ENCODE results near the gene MAN1C1.
A peak's percentile ranks its signal among the peaks of the same experiment; 100 is the strongest.
"Not testable (repeated sequence)": the region's sequence is repeated elsewhere in the genome, so short reads cannot be mapped to it uniquely, and the experiment has no call there.

MAN1C1 gene

DNA sequence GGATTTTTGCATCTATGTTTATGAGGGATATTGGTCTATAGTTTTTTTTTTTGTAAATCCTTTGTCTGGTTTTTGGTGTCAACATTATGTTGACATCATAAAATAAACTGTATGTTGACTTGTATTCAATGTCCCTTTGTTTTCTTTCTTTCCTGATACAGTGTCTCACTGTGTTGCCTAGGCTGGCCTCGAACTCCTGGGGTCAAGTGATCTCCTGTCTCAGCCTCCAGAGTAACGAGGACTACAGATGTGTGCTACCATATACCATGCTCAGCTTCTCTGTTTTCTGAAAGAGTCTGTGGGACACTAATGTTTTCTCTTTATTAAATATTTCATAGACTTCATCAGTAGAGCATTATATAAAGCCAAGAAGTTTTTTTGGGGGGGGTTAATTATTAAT, 18.3 kb downstream of the MAN1C1 start:
- no peak for DNase-seq (ENCODE audit: low read depth)

DNA sequence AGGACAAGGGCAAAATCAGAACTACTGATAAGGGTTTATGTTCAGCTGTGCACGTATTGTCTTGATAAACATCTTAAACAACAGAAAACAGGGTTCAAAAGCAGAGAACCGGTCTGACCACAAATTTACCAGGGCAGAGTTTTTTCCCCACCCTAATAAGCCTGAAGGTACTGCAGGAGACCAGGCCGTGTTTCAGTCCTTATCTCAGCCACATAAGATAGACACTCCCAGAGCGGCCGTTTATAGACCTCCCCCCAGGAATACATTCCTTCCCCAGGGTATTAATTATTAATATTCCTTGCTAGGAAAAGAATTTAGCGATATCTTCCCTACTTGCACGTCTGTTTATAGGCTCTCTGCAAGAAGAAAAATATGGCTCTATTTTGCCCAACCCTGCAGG, 19.6 kb downstream of the MAN1C1 start:
- DNase-seq (ENCODE audit: low read depth): not testable (repeated sequence)

DNA sequence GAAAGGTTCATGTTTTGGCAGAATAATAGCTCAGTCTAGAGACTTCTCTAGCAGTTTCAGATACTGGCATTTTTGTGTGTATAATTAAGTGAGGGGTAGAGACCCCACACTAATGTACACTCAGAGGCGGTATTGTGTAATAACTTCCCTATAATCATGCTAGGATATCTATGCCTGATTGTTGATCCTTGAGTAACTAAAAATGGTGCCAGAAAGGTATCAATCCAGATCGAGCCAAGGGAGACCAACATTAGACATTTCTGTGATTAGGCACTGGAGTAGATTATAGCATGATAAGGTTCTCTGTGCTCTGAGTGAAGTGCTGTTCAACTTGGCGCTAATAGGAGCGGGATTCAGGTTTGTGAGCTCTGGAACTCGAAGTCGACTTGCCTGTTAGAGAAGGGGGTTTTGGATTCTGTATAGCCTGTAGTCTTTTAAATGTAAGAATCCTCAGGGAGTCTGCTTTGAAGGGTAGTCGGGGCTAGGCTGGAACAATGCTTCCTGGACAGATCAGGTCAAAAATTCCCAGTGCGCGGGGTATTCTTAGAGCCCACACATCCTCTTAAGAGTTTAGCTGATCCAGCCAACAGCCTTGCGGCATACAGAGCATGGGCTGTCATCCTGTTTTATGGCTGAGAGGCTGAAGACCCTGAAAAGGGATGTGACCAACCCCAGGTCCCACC, 24.2 kb downstream of the MAN1C1 start:
- DNase-seq (ENCODE audit: low read depth): no peak

DNA sequence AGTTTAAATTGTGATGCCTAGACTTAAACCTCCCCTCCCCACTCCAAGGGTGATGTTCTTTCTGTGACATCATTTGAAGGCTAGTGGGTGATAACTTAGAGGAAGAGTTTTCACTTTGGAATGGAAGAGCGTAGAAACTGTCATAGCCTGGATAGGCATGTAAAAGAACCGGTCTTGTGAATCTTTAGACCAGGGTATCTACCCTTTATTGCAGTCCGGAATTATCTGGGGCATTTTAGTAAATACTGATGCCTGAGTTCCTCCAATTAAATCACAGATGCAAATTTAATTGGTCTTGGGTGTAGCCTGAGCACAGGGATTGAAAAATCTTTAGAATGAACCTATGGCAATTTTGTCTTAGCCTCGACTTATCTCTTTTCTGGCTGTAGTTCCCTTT, 24.7 kb downstream of the MAN1C1 start:
- DNase-seq (ENCODE audit: low read depth): no peak

DNA sequence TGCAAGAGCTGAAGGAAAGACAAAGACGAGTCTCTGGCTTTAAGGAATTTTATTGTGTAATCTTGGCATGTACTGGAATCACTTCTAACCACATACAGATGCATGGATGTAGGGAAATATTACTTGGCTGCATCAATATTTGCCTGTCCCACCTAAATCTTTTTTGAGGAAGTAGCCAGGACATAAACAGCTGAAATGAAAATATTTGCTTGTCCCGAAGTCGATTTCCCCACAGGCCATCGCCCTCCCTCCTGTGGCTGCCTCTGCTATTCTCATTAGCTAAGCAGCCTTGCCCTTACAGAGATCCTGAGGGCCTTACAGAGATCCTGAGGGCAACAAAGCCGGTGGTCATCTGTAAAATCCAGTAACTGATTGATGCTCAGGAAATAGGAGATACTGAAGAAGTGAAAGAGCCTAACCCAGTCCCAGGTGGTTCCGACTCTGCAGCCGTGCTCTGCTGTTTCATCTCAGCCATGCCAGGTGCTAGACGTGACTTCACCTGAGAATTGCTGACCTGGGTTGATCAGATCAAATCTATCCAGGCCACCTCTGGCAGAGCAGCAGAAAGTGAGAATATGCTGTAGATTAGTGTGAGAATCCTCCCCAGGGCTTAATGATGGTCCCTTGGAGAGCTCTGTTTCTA, 25.5 kb downstream of the MAN1C1 start:
- DNase-seq (ENCODE audit: low read depth): peak; percentile 89

DNA sequence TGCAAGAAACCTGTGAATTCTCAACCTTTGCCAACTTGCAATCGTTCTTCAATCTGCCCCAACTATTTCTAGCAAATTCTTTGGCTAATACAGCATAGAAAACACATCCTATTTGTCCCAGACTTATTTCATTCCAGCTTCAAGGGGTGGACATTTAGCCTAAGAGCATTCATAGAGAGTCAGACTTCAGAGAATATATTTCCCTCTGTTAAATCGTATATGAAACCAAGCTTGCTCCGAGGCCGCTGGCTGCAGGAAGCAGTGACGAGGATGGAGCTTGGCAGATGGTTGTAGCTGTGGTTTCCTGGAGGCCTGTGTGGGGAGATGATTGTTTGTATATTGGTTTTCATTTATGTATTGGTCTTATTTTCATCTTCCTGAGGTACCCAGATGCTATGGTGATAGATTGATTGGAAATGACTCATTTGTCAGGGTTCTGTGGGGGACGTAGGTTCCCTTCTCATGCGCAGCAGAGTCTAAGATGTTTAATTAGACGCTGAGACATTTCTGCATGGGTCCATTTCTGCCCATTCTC, 26.1 kb downstream of the MAN1C1 start:
- peak; percentile 63 for DNase-seq (ENCODE audit: low read depth)

DNA sequence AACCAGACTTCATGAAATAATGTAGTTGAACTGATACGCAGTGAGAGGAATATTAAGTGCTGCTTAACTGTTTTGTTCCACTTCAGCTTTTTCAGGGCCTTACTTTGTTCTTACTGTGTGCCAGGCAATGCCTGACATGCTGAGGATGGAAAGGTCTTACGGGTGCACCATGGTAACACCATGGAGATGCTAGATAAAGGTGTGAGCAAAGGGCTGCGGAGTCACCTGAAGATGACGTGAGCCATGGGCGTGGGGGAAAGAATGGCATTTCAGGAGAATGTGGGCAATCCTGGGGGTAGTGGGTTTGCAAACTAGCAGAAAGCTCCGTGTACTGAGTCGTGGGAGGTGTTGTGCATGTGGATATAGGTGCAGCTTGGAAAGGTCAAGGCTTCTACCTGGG, 27.3 kb downstream of the MAN1C1 start:
- DNase-seq (ENCODE audit: low read depth): no peak

DNA sequence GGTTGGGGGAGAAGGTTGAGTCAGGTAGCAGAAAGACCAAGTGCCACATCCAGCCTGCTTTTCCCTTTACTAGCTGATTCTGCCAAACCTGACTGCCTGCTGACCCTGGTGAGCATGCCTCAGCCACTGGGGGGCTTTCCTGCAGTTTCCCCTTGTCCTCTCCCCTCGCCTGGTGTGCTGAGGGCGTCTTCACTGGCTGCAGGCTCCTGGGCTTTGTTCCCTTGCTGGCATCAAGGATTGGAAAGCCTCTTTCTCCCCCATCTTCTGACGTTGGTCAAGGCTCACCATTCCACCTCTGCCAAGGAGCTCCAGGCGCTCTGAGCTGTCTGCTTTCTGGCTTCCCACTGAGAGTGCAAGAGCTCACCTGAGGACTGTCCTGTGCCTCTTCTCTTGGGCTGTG, 28.4 kb downstream of the MAN1C1 start:
- no peak for DNase-seq (ENCODE audit: low read depth)

DNA sequence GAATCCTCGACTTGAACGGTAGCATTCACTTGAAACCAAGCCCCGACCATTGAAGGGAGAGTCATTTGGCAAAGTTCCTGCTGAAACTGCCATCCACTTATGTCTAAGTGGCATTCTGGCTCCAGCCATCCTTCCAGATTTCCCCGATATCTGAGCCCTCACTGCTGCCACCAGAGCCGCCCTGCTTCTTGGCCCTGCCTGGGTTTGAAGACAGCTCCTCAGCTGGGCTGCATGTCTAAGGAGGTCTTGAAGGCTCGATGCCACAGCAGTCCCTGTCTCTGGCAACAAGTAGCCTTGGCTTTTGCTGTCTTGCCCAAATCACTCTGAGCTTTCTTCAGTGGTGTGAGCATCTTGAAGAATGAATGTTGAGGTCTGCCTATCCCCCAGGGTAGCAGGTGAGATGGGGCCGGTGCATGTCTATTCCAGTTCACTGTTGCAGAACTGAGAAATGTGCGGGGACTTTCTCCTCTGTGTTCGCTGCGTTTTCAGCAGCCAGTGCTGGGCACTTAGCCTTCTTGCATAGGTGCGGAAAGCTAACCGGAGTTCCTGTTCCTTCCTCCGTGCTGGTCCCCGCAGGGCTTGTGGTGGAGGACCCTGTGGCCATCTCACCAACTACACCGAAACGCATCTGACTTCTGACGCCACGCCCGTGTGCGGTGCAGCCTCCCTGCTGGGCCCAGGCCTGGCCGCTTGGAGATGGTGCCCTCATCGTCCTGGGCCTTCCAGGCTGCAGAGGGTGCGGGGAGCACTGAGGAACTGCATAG, 29.2 kb downstream of the MAN1C1 start:
- DNase-seq (ENCODE audit: low read depth): no peak

DNA sequence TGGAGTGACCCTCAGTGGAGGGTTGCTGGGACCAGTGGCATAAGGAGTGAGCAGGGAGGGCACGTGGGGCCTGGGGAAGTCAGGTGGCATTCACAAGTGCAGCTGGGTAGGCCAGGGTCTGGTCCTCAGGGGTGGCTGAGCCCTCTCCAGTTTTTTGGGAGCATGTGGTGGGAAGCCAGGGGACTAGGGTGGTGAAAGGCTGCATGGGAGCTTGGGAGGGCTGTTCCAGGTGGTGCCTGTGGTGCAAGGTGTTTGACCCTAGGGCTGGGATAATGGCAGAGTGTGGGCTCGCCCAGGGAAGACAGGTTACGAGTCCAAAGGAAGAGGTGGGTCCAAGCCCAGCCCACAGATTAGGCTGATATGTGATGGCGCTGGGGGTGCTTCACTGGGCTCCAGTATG, 30.5 kb downstream of the MAN1C1 start:
- no peak for DNase-seq (ENCODE audit: low read depth)

DNA sequence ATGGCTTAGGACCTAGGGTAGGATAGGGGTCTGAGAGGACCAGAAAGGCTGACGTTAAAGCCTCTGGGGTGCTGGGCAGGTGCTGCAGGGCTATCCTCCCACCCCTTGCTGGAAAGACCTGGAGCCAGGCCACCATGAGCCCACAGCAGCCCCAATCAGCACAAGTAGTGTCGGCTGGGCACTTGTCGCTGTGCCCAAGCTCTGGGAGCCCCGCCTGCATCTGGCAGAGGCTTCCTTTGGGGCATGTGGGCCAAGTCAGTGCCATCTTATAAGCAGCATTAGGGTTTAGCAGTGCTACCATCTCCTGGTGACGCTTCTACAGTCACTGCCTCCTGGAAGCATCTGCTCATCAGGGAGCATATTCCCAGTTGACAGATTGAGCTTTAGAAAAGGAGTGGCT, 31.3 kb downstream of the MAN1C1 start:
- no peak for DNase-seq (ENCODE audit: low read depth)

DNA sequence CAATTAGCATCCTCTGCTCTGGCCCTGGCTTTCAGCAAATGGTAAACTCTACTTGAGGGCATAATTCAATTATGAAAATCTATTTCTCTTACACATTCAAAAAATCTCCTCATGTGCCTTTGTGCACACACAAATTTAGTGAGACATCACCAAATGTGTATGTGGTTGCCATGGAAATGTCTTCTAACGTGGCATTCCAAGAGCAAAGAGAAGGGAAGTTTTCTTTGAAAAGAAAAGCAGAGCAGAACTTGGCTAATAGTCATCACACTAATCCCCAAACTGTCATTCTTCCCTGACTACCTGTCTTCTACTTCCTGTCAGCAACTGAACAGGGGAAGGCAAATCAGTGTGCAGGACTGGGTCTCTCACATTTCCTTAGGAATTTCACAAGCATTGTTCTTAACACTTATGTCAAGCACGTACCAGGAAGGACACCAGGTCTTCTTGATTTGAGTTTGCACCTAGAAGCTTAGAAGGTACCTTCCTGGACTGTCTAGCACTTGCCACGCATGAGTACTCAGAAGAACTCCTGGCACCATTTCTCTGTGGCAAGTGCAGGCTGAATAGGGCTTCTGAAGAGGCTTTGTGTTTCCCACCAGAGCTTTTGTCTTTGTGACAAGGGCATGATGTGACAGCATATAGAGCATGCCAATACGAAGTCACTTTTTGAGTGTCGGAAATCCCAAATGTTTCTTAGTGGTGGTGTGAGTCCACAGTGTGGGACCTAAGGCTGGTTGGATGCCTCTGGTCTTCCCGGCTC, 32.3 kb downstream of the MAN1C1 start:
- DNase-seq (ENCODE audit: low read depth): no peak

DNA sequence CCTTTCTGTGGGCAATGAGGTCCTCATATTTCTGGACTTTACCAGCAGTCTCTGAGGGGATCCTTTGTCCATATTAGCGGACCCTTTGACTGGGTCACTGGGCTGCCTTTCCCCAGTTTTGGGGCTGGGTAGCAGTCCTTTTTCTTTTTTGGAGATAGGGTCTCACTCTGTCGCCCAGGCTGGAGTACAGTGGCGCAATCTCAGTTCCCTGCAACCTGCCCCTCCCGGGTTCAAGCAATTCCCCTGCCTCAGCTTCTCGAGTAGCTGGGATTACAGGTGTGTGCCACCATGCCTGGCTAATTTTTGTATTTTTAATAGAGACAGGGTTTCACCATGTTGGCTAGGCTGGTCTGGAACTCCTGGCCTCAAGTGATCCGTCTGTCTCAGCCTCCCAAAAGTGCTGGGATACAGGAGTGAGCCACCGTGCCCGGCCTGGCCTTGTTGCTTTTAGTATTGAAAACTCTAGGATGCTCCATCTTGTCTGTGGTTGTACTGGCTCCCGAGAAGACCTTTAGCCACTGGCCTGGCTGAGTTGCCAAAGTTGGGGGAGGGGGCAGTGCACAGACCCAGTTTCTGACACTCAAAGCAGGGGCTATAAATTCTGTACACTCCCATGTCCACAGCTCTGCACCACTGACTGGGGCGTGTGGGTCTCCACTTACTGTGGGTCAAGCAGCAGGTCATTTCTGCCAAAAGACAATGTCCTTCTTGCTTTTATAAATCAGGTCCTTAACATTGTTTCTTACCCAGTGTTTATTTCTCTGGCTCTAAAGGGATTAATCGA, 33.1 kb downstream of the MAN1C1 start:
- DNase-seq (ENCODE audit: low read depth): no peak

DNA sequence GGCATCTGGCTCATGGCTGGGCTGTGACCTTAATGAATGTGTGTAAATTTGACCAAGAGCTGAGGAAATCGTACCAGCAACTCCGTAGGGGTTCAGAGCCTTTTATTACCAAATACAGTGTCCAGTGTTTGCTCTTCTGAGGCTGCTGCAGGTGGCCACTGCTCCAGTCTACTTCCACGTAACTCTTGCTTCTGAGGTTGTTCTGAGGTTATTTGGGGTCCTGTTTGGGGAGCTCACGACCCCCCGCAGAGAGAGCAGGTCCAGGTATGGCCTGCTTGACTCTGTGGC, 33.6 kb downstream of the MAN1C1 start:
- peak; percentile 46 for DNase-seq (ENCODE audit: low read depth)

DNA sequence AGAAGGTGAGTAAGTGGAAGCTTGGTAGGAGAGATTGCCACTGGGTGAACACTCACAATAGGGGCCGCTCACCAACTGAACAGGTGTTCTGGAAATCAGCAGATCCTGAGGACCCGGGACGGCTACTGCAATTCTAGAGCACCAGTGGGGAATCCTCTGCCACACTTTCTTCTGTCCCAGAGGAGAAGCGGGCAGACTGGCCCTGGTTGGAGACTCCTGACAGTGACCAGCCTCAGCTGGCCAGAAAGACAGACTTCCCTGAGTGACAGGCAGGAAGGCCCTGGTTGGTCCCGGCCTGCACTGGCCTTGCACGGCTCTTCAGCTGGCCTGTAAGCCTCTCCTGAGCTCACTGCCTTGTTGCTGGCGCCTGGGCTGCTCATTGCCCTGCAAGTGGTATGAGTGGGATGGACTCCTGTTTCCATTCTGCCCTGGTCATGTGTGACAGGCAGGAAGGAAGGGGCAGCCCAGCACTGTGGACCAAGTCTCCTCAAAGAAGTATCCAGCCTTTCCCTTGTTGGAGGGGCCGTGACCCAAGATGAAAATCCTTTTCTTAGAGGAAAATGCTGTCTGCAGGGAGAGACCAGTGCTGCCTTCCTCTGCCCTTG, 34.5 kb downstream of the MAN1C1 start:
- DNase-seq (ENCODE audit: low read depth): no peak

DNA sequence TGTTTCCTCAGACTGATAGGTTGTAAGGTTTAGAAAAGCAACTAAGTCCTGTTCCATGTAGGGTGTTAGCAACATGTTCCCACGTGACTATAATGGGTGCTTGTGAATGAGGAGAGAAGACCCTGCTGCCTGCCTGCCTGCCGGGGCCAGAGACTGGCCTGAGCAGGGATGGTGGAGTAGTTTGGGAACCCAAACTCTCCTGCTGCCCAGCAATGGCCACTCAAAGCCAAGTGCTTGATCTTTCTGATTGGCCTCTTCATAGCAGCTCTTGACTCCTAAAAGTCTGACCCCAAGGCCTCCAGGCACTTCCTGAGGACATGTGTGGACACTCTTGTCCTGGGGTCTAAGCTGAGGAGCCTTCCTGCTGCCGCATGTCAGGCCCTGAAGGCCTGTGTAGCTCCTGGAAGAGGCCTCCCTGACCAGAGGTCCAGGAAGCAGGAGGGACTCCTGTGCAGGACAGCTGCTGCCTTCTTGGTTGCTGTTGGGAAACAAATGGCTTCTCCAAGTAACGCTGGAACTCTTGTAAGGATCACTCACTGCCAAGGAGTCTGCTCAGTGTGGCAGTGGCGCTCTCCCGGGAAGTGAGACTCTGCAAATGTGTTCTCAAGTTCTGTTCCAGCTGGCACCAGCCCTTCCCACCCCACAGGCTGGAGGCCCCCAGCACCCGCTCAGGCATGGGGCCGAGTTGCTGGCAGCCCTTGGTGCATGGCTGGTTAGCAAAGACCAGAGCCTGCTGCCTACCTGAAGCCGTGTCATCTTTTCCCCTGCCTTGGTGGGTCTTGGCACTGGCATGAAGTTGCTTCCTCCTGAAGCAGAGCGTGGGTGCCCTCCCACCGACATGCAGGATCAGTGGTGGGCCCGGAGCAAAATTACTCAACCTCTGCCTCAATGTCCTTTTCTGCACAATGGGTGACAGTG, 35.5 kb downstream of the MAN1C1 start:
- peak; percentile 39 for DNase-seq (ENCODE audit: low read depth)

DNA sequence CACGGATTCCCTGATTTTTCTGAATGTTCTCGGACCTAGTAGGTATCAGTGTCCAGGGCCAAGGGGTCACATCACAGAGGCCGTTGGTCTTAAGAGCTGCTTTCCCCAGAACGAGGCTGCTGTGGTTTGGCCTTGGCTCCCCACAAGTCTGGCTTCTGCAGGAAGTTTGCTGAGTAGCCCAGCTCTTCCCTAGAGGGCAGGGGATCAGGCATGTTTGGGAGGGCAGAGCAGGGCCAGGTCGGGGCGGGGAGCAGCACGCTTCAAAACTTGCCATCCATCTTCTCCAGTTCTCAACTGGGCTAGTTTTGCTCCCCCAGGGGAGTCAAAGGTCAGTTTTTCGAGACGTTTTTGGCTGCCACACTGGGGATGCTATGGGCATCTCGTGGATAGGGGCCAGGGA, 37.0 kb downstream of the MAN1C1 start:
- no peak for DNase-seq (ENCODE audit: low read depth)

DNA sequence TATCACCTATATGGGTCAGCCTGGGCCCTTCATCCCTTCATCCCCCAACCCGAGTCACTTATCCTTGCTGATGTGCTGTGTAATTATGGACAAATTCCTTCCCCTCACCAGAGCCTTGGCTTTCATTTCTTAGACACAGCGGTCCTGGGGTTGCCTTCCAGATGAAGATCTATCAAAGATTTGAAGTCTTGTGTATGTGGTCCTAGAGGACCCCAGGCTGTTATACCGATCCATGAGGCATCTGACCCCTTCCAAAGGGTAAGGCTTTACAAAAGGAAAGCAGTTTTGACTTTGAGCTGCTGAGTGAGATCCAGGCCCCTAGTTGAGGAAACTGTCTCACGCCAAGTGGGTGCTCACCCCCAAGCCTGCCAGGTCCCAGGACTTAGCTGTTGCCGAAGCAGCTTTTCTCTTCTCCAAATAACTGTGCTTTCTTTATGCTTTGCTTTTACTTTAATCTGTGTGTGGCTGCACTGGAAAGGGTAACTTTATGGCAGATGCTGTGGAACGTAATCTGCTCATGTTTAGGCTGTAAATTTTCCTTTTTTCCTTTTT, 37.6 kb downstream of the MAN1C1 start:
- no peak for DNase-seq (ENCODE audit: low read depth)

DNA sequence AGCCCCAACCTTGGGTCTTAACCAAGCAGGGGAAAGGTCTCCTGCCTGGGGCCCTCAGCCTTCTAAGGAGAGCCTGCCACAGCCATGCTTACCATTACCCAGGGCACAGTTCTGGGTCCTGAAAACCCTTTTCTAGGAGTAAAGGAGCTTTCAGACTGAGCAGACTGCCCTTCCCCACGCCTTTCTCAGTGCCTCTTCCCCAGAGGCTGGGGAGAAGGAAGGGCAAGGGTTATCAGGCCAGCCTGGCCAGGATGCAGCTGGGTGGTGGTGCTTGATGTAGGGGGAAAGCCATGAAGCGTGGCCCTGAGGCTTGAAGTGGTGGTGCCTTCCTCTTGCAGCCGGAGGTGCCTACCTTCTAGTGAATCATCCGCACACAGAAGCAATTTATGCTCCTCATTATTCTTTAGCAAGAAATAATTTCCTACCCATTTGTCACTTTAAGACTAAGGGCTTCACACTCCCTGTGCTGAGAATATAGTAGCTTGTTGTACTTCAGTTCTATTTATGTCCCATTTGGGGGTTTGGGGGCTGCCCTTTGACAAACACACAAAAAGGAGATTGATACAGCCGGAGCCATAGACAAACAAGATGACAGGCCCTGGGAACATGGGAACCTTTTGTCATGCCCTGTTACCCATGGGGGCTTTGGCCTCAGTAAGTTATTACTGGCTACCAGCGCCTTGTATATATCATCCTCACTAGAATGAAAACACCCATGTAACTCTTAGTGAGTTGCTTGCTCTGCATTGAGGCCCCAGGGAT, 40.7 kb downstream of the MAN1C1 start:
- DNase-seq (ENCODE audit: low read depth): no peak

Data from fibroblast of gingiva (primary cell).